Activated CD4-positive, alpha-beta memory T cell treated with anti-CD3 and anti-CD28 coated beads for 36 hours (primary cell): ENCODE measurements around the gene ANAPC4. TPM values are rescaled to one million over a fixed set of nuclear protein-coding genes. Genes with fewer than 3 reads are reported as not detected.

ENCODE experiments used
- CTCF ChIA-PET: fragments of 350-600 bp; sonication (Branson Sonifier 250); formaldehyde crosslinking; loops from one replicate; lab custom pipeline; 2021; ENCODE audit warnings: antibody characterized with exemption, inconsistent platforms; lab: Charles Lee
- POLR2A ChIA-PET: fragments of 350-600 bp; sonication (Branson Sonifier 250); formaldehyde crosslinking; loops from one replicate; lab custom pipeline; 2021; ENCODE audit warnings: antibody characterized with exemption; lab: Charles Lee
- DNase-seq: peaks from one replicate; pipeline ENCODE4 v3.0.0-alpha.2; 2020
- H3K27ac Mint-ChIP-seq: one replicate; pipeline ENCODE4 v1.8.0; 2021; ENCODE audit warnings: mixed read lengths
- H3K27me3 Mint-ChIP-seq: one replicate; pipeline ENCODE4 v1.8.0; 2021; ENCODE audit warnings: mixed read lengths
- H3K36me3 Mint-ChIP-seq: one replicate; pipeline ENCODE4 v1.8.0; 2021; ENCODE audit warnings: mixed read lengths
- H3K4me1 Mint-ChIP-seq: one replicate; pipeline ENCODE4 v1.8.0; 2021; ENCODE audit warnings: low read depth, mixed read lengths
- H3K4me3 Mint-ChIP-seq: one replicate; pipeline ENCODE4 v1.8.0; 2021; ENCODE audit warnings: mild to moderate bottlenecking, mixed read lengths
- H3K9me3 Mint-ChIP-seq: one replicate; pipeline ENCODE4 v1.8.0; 2021; ENCODE audit warnings: mixed read lengths
- intact Hi-C: fragments of 100-400 bp; cut with micrococcal nuclease; formaldehyde crosslinking; loops from one replicate; pipeline ENCODE4 v1.15.1; 2023
- total RNA-seq, 2 experiments: library from RNA; stranded (reverse); gene quantifications; one replicate each; pipeline ENCODE4 v1.2.3, GENCODE V29; 2021

Gene ANAPC4
- total RNA-seq, 2 experiments from 2014 or later, result 26.1 to 31.5 TPM

- Mint-ChIP-seq H3K36me3 (peaks cover 19% of the 10 kb centered on the region), H3K4me1 (peaks cover 6% of the 10 kb centered on the region), H3K27ac (no peak overlapping the region), H3K27me3 (no peaks in the 10 kb centered on the region), H3K4me3 (no peak overlapping the region), H3K9me3 (no peaks in the 10 kb centered on the region)
- intact Hi-C loops, result loop anchor here (10.0 kb wide), 2 partner anchors 795 to 905 kb away; partner anchors contain the start of gene DHX15
- ChIA-PET CTCF (interaction anchor here (0.9 to 5.3 kb wide), 4 partner anchors 13 to 399 kb away, joined by 3 to 34 read pairs (median 4); partner anchors contain the start of gene ZCCHC4), POLR2A (no interaction called here)
- no peak for DNase-seq
Observed at GRCh38 chr4:25379591-25379990, 2.5 kb downstream of the ANAPC4 start.

GRCh38 chr4:25383647-25384046 is 6.6 kb downstream of the ANAPC4 start:
- no peaks in the 10 kb centered on the region for H3K9me3 Mint-ChIP-seq
- intact Hi-C loops, result no loop called here
- DNase-seq, result no peak
- no peaks in the 10 kb centered on the region for H3K27me3 Mint-ChIP-seq
- peaks cover 31% of the 10 kb centered on the region for H3K36me3 Mint-ChIP-seq
- POLR2A ChIA-PET, result no interaction called here
- no peaks in the 10 kb centered on the region for H3K4me1 Mint-ChIP-seq
- H3K27ac Mint-ChIP-seq, result no peak overlapping the region
- CTCF ChIA-PET, result interaction anchor here (0.9 kb wide), 1 partner anchor 71 kb away, joined by 3 read pairs; the partner anchor contains the start of gene ZCCHC4
- H3K4me3 Mint-ChIP-seq, result no peak overlapping the region

GRCh38 chr4:25386926-25387325 is 9.9 kb downstream of the ANAPC4 start:
- no peak for DNase-seq
- no peaks in the 10 kb centered on the region for H3K27me3 Mint-ChIP-seq
- peaks cover 39% of the 10 kb centered on the region for H3K36me3 Mint-ChIP-seq
- no peaks in the 10 kb centered on the region for H3K4me1 Mint-ChIP-seq
- no peak overlapping the region for H3K27ac Mint-ChIP-seq
- H3K4me3 Mint-ChIP-seq, result no peak overlapping the region
- POLR2A ChIA-PET, result no interaction called here
- intact Hi-C loops, result no loop called here
- no peaks in the 10 kb centered on the region for H3K9me3 Mint-ChIP-seq
- CTCF ChIA-PET, result interaction anchor here (1.5 kb wide), 1 partner anchor 19 kb away, joined by 3 read pairs; no protein-coding TSS in a partner anchor

- Mint-ChIP-seq H3K9me3 (peaks cover 2% of the 10 kb centered on the region), H3K27ac (no peak overlapping the region), H3K4me1 (no peaks in the 10 kb centered on the region), H3K36me3 (peaks cover 67% of the 10 kb centered on the region), H3K4me3 (no peak overlapping the region), H3K27me3 (no peaks in the 10 kb centered on the region)
- DNase-seq, result no peak
- ChIA-PET CTCF (no interaction called here), POLR2A (no interaction called here)
- intact Hi-C loops, result no loop called here
Observed at GRCh38 chr4:25397305-25397704, 20.2 kb downstream of the ANAPC4 start.

GRCh38 chr4:25399510-25399909 is 22.4 kb downstream of the ANAPC4 start:
- Mint-ChIP-seq H3K4me1 (no peaks in the 10 kb centered on the region), H3K36me3 (peaks cover 66% of the 10 kb centered on the region), H3K9me3 (peaks cover 2% of the 10 kb centered on the region), H3K4me3 (no peak overlapping the region), H3K27me3 (no peaks in the 10 kb centered on the region), H3K27ac (no peak overlapping the region)
- CTCF ChIA-PET, result no interaction called here
- intact Hi-C loops, result no loop called here
- DNase-seq, result no peak
- POLR2A ChIA-PET, result no interaction called here

GRCh38 chr4:25401066-25401465 is 24.0 kb downstream of the ANAPC4 start:
- Mint-ChIP-seq H3K27me3 (no peaks in the 10 kb centered on the region), H3K4me3 (no peak overlapping the region), H3K4me1 (no peaks in the 10 kb centered on the region), H3K36me3 (peaks cover 59% of the 10 kb centered on the region), H3K27ac (no peak overlapping the region), H3K9me3 (peaks cover 2% of the 10 kb centered on the region)
- intact Hi-C loops, result no loop called here
- no peak for DNase-seq
- CTCF ChIA-PET, result no interaction called here
- POLR2A ChIA-PET, result no interaction called here

GRCh38 chr4:25402521-25402920 is 25.5 kb downstream of the ANAPC4 start:
- H3K9me3 Mint-ChIP-seq, result no peaks in the 10 kb centered on the region
- H3K4me3 Mint-ChIP-seq, result no peak overlapping the region
- ChIA-PET POLR2A (no interaction called here), CTCF (no interaction called here)
- intact Hi-C loops, result no loop called here
- H3K27me3 Mint-ChIP-seq, result no peaks in the 10 kb centered on the region
- H3K27ac Mint-ChIP-seq, result no peak overlapping the region
- H3K36me3 Mint-ChIP-seq, result peaks cover 50% of the 10 kb centered on the region
- H3K4me1 Mint-ChIP-seq, result no peaks in the 10 kb centered on the region
- DNase-seq, result no peak

- H3K4me3 Mint-ChIP-seq, result no peak overlapping the region
- CTCF ChIA-PET, result no interaction called here
- peaks cover 47% of the 10 kb centered on the region for H3K36me3 Mint-ChIP-seq
- POLR2A ChIA-PET, result no interaction called here
- no peak for DNase-seq
- no peak overlapping the region for H3K27ac Mint-ChIP-seq
- H3K9me3 Mint-ChIP-seq, result no peaks in the 10 kb centered on the region
- intact Hi-C loops, result no loop called here
- no peaks in the 10 kb centered on the region for H3K4me1 Mint-ChIP-seq
- H3K27me3 Mint-ChIP-seq, result no peaks in the 10 kb centered on the region
Observed at GRCh38 chr4:25403699-25404098, 26.6 kb downstream of the ANAPC4 start.

- ChIA-PET CTCF (no interaction called here), POLR2A (no interaction called here)
- H3K4me3 Mint-ChIP-seq, result no peak overlapping the region
- no peaks in the 10 kb centered on the region for H3K27me3 Mint-ChIP-seq
- peaks cover 49% of the 10 kb centered on the region for H3K36me3 Mint-ChIP-seq
- DNase-seq, result no peak
- intact Hi-C loops, result no loop called here
- H3K9me3 Mint-ChIP-seq, result no peaks in the 10 kb centered on the region
- H3K27ac Mint-ChIP-seq, result no peak overlapping the region
- no peaks in the 10 kb centered on the region for H3K4me1 Mint-ChIP-seq
Observed at GRCh38 chr4:25405453-25405852, 28.4 kb downstream of the ANAPC4 start.

- DNase-seq, result no peak
- CTCF ChIA-PET, result no interaction called here
- intact Hi-C loops, result no loop called here
- POLR2A ChIA-PET, result no interaction called here
- Mint-ChIP-seq H3K36me3 (peaks cover 53% of the 10 kb centered on the region), H3K9me3 (no peaks in the 10 kb centered on the region), H3K27me3 (no peaks in the 10 kb centered on the region), H3K4me1 (no peaks in the 10 kb centered on the region), H3K27ac (no peak overlapping the region), H3K4me3 (no peak overlapping the region)
Observed at GRCh38 chr4:25406081-25406692, 29.1 kb downstream of the ANAPC4 start.

GRCh38 chr4:25410820-25411529 is 33.9 kb downstream of the ANAPC4 start:
- CTCF ChIA-PET, result no interaction called here
- intact Hi-C loops, result no loop called here
- POLR2A ChIA-PET, result no interaction called here
- Mint-ChIP-seq H3K36me3 (peaks cover 53% of the 10 kb centered on the region), H3K27ac (no peak overlapping the region), H3K4me3 (no peak overlapping the region), H3K9me3 (no peaks in the 10 kb centered on the region), H3K27me3 (no peaks in the 10 kb centered on the region), H3K4me1 (no peaks in the 10 kb centered on the region)
- no peak for DNase-seq

- intact Hi-C loops, result no loop called here
- POLR2A ChIA-PET, result no interaction called here
Observed at GRCh38 chr4:25413261-25413660, 36.2 kb downstream of the ANAPC4 start.

GRCh38 chr4:25417014-25417413 is 40.0 kb downstream of the ANAPC4 start:
- Mint-ChIP-seq H3K27me3 (no peaks in the 10 kb centered on the region), H3K4me1 (peaks cover under 1% of the 10 kb centered on the region), H3K27ac (no peak overlapping the region), H3K9me3 (no peaks in the 10 kb centered on the region), H3K4me3 (no peak overlapping the region), H3K36me3 (peaks cover 32% of the 10 kb centered on the region)
- ChIA-PET POLR2A (no interaction called here), CTCF (no interaction called here)
- no peak for DNase-seq
- intact Hi-C loops, result no loop called here

More at GRCh38 chr4:25413261-25413660, 36.2 kb downstream of the ANAPC4 start:
- CTCF ChIA-PET, result no interaction called here
- peaks cover 55% of the 10 kb centered on the region for H3K36me3 Mint-ChIP-seq
- no peaks in the 10 kb centered on the region for H3K27me3 Mint-ChIP-seq
- H3K4me1 Mint-ChIP-seq, result no peaks in the 10 kb centered on the region
- no peaks in the 10 kb centered on the region for H3K9me3 Mint-ChIP-seq
- DNase-seq, result no peak
- no peak overlapping the region for H3K4me3 Mint-ChIP-seq
- no peak overlapping the region for H3K27ac Mint-ChIP-seq
